Right hindlimb (tissue), 1 donor: ENCODE measurements around the gene PTPRD.

Experiments used
- DNase-seq: peaks from one replicate; pipeline ENCODE4 v3.0.0-alpha.2; 2018

PTPRD gene

GRCh38 chr9:8447601-8448000, 2165.2 kb downstream of the PTPRD start:
- DNase-seq = no peak

- no peak for DNase-seq
Measured at GRCh38 chr9:8437876-8438275, 2174.9 kb downstream of the PTPRD start.

GRCh38 chr9:8437259-8437658, 2175.5 kb downstream of the PTPRD start:
- no peak for DNase-seq

GRCh38 chr9:8436786-8437185, 2176.0 kb downstream of the PTPRD start:
- no peak for DNase-seq

GRCh38 chr9:8434621-8435020, 2178.2 kb downstream of the PTPRD start:
- DNase-seq = no peak

- DNase-seq = no peak
Measured at GRCh38 chr9:8432224-8432623, 2180.6 kb downstream of the PTPRD start.

GRCh38 chr9:8431505-8431904, 2181.3 kb downstream of the PTPRD start:
- no peak for DNase-seq

- DNase-seq = no peak
Measured at GRCh38 chr9:8430945-8431344, 2181.9 kb downstream of the PTPRD start.

GRCh38 chr9:8429768-8430167, 2183.0 kb downstream of the PTPRD start:
- no peak for DNase-seq

- no peak for DNase-seq
Measured at GRCh38 chr9:8429157-8429556, 2183.6 kb downstream of the PTPRD start.

- DNase-seq = no peak
Measured at GRCh38 chr9:8428389-8428788, 2184.4 kb downstream of the PTPRD start.

GRCh38 chr9:8424786-8425410, 2187.9 kb downstream of the PTPRD start:
- DNase-seq = no peak

GRCh38 chr9:8420416-8420815, 2192.4 kb downstream of the PTPRD start:
- no peak for DNase-seq

- no peak for DNase-seq
Measured at GRCh38 chr9:8419596-8420275, 2193.1 kb downstream of the PTPRD start.

GRCh38 chr9:8417341-8417740, 2195.5 kb downstream of the PTPRD start:
- DNase-seq = no peak

- DNase-seq = no peak
Measured at GRCh38 chr9:8412327-8412726, 2200.5 kb downstream of the PTPRD start.

GRCh38 chr9:8408575-8409190, 2204.1 kb downstream of the PTPRD start:
- DNase-seq = no peak

- no peak for DNase-seq
Measured at GRCh38 chr9:8401961-8402705, 2210.7 kb downstream of the PTPRD start.

- no peak for DNase-seq
Measured at GRCh38 chr9:8400378-8400777, 2212.4 kb downstream of the PTPRD start.

GRCh38 chr9:8395022-8395421, 2217.8 kb downstream of the PTPRD start:
- no peak for DNase-seq

- no peak for DNase-seq
Measured at GRCh38 chr9:8394341-8394740, 2218.5 kb downstream of the PTPRD start.

GRCh38 chr9:8392866-8393265, 2219.9 kb downstream of the PTPRD start:
- no peak for DNase-seq

- DNase-seq = no peak
Measured at GRCh38 chr9:8391566-8391965, 2221.2 kb downstream of the PTPRD start.

- no peak for DNase-seq
Measured at GRCh38 chr9:8391132-8391531, 2221.7 kb downstream of the PTPRD start.
